Measurements from ENCODE around the gene MT1A.

Gene MT1A

DNA sequence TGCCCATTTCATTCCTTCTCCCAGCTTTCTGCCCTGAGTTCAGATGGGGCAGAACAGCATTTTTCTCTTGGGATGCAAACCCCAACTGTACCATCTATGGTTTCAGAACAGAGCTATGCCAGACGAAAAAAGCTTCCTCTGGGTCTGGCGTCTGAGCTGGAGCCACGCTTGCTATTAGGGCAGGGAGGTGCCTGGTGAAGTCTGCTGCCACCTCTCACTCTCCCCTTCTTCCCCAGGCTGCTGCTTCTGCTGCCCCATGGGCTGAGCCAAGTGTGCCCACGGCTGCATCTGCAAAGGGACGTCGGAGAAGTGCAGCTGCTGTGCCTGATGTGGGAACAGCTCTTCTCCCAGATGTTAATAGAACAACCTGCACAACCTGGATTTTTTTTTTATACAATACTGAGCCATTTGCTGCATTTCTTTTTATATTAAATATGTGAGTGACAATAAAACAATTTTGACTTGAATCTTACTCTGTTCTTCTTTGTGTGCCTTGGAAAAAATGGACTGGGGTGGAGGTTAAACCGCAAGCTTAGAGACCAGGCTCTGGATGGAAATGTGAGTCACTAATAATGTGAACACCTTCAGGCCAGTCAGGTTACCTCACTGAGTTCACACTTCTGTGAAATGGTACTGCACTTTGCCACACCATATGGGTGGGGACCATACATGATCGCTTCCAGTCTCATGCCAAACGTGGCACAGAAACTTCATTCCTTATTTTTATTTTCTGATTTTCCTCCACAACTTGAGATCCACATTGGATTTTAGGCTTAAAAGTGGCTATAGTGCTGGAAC, 1.7 kb upstream of the MT1A start:
- Histone ChIP-seq H3K27me3 (peaks cover 100% of the 10 kb centered on the region), H3K36me3 (no peaks in the 10 kb centered on the region), H4K20me1 (peaks cover 66% of the 10 kb centered on the region), H3K27ac (no peak overlapping the region), H3K9me3 (peaks cover 30% of the 10 kb centered on the region), H3K4me1 (no peaks in the 10 kb centered on the region), H3K4me3 (no peak overlapping the region), H3K9ac (no peak overlapping the region), H3K4me2 (no peak overlapping the region)
- TF ChIP-seq Cebpa-rat (IDR thresholded peaks at IDR 0.05), result no peak

DNA sequence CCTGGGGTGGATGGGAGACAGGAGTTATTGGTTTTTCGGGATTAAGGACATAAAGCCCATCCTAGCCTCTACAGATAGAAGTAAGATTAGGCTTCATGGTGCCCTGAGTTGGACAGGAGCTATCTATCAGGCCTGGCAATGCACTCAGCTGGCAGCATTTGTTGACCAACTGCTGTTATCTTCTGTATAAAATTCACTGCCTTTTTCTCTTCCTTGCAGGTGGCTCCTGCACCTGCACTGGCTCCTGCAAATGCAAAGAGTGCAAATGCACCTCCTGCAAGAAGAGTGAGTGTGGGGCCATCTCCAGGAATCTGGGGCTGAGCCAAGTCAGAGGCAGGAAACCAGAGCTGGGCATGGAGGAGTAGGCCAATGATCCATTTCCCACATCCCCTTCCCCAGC, 579 bp downstream of the MT1A start:
- Histone ChIP-seq H3K9ac (no peak overlapping the region), H3K4me1 (no peaks in the 10 kb centered on the region), H3K36me3 (no peaks in the 10 kb centered on the region), H4K20me1 (peaks cover 63% of the 10 kb centered on the region), H3K27me3 (peaks cover 100% of the 10 kb centered on the region), H3K27ac (no peak overlapping the region), H3K4me3 (no peak overlapping the region), H3K9me3 (peaks cover 30% of the 10 kb centered on the region), H3K4me2 (no peak overlapping the region)
- TF ChIP-seq Cebpa-rat (IDR thresholded peaks at IDR 0.05), result no peak

DNA sequence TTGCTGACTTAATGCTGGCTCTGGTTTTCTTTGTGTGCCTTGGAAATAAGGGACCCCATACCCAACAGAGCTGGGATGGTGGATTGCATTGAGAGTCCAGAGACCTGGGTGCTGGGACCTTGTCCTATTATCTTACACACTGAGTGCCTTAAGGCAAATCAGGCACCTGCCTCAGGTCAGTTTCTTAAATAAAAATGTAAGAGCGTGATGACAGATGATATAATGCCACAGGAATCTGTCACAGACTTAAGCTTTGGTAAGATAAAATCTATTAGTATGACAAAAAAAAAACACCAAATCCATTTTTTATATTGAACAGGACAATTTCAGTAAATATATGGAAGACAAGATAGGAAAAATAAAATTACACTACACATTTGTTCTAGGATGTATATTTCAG, 1.6 kb downstream of the MT1A start:
- H3K9me3 ChIP-seq, result peaks cover 24% of the 10 kb centered on the region
- H3K36me3 ChIP-seq, result no peaks in the 10 kb centered on the region
- H3K9ac ChIP-seq, result no peak overlapping the region
- no peaks in the 10 kb centered on the region for H3K4me1 ChIP-seq
- H3K4me3 ChIP-seq, result no peak overlapping the region
- H3K27me3 ChIP-seq, result peaks cover 100% of the 10 kb centered on the region
- peaks cover 60% of the 10 kb centered on the region for H4K20me1 ChIP-seq
- no peak for TF ChIP-seq Cebpa-rat (IDR thresholded peaks at IDR 0.05)
- no peak overlapping the region for H3K4me2 ChIP-seq
- H3K27ac ChIP-seq, result no peak overlapping the region

- Histone ChIP-seq H3K4me2 (no peak overlapping the region), H3K27me3 (peaks cover 100% of the 10 kb centered on the region), H4K20me1 (peaks cover 49% of the 10 kb centered on the region), H3K36me3 (no peaks in the 10 kb centered on the region), H3K9ac (no peak overlapping the region), H3K27ac (no peak overlapping the region), H3K4me3 (no peak overlapping the region), H3K4me1 (no peaks in the 10 kb centered on the region), H3K9me3 (peaks cover 15% of the 10 kb centered on the region)
- TF ChIP-seq Cebpa-rat (IDR thresholded peaks at IDR 0.05), result no peak
Observed at GRCh38 chr16:56641166-56641565, 2.7 kb downstream of the MT1A start.

DNA sequence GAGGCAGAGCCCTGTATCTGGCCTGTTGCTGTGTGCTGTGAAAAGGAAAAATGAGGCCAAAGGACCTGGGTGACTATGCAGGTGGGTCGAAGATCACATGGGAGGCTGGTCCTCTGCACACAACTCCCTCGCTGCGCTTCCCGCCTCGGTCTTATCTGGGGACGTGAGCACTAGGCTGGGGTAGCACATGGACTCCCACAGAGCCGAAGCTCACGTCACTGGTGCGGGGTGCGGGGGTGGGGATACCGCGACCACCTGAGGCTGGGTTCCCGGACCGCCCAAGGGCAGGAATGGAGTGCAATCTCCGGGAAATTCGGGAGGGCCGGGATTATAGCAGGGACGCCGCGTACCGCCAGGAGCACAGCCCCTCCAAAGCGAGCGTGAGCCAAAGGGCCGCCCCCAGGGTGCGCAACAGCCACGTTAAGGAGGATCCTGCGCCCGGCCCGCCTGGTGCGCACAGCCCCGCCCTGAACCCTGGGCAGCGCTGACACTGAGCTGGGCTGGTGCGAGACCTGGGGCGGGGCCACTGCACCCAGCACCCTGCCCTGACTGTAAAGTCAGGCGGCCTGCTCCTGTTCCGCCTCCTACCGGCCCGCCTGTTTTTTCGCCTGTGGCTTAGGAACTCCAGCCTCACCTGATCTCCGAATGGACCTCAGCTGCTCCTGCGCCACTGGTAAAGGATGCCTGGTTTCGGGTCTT, 4.8 kb downstream of the MT1A start:
- no peak for TF ChIP-seq Cebpa-rat (IDR thresholded peaks at IDR 0.05)
- Histone ChIP-seq H3K36me3 (no peaks in the 10 kb centered on the region), H3K4me3 (no peak overlapping the region), H3K27ac (no peak overlapping the region), H3K4me1 (no peaks in the 10 kb centered on the region), H4K20me1 (peaks cover 30% of the 10 kb centered on the region; the same call in 1 of the 2 replicates), H3K9me3 (peaks cover 5% of the 10 kb centered on the region), H3K27me3 (peaks cover 100% of the 10 kb centered on the region), H3K9ac (no peak overlapping the region), H3K4me2 (no peak overlapping the region)

GRCh38 chr16:56643833-56644232, 5.4 kb downstream of the MT1A start:
- peaks cover 100% of the 10 kb centered on the region for H3K27me3 ChIP-seq

GRCh38 chr16:56645311-56645710, 6.8 kb downstream of the MT1A start:
- no peak overlapping the region for H3K4me2 ChIP-seq
- no peak for TF ChIP-seq Cebpa-rat (IDR thresholded peaks at IDR 0.05)
- H3K36me3 ChIP-seq, result no peaks in the 10 kb centered on the region
- H3K9ac ChIP-seq, result no peak overlapping the region
- H3K4me3 ChIP-seq, result no peak overlapping the region
- H3K27ac ChIP-seq, result no peak overlapping the region
- H3K9me3 ChIP-seq, result no peaks in the 10 kb centered on the region
- peaks cover 95% of the 10 kb centered on the region for H3K27me3 ChIP-seq
- peaks cover 23% of the 10 kb centered on the region; the same call in 1 of the 2 replicates for H4K20me1 ChIP-seq
- H3K4me1 ChIP-seq, result no peaks in the 10 kb centered on the region

More at GRCh38 chr16:56643833-56644232, 5.4 kb downstream of the MT1A start:
- Histone ChIP-seq H3K4me1 (no peaks in the 10 kb centered on the region), H3K9me3 (no peaks in the 10 kb centered on the region), H3K27ac (no peak overlapping the region), H3K4me3 (no peak overlapping the region), H4K20me1 (peaks cover 23% of the 10 kb centered on the region; the same call in 1 of the 2 replicates), H3K4me2 (no peak overlapping the region), H3K36me3 (no peaks in the 10 kb centered on the region), H3K9ac (no peak overlapping the region)
- no peak for TF ChIP-seq Cebpa-rat (IDR thresholded peaks at IDR 0.05)

DNA sequence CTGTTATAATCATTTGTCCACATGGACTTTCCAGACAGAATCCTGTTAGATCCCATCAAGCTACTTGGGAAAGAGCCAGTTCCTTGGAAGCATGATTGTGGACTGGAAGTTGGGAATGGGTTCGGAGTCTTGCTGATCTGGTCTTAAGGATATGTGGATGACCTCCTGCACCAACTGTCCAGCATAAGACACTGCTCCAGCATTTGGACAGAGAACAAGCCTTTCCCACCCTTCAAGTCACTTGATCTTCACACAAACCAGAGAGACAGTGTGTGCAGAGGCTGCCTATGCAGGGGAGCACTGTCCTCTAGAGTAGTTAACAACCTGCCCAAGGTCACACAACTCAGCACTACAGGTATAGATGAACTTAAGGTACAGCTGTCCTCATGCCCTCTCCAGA, 7.4 kb downstream of the MT1A start:
- H3K4me2 ChIP-seq, result no peak overlapping the region
- no peak overlapping the region for H3K4me3 ChIP-seq
- TF ChIP-seq Cebpa-rat (IDR thresholded peaks at IDR 0.05), result no peak
- no peaks in the 10 kb centered on the region for H3K9me3 ChIP-seq
- H3K36me3 ChIP-seq, result no peaks in the 10 kb centered on the region
- H3K27ac ChIP-seq, result no peak overlapping the region
- H3K4me1 ChIP-seq, result no peaks in the 10 kb centered on the region
- peaks cover 23% of the 10 kb centered on the region; the same call in 1 of the 2 replicates for H4K20me1 ChIP-seq
- no peak overlapping the region for H3K9ac ChIP-seq
- peaks cover 89% of the 10 kb centered on the region for H3K27me3 ChIP-seq

DNA sequence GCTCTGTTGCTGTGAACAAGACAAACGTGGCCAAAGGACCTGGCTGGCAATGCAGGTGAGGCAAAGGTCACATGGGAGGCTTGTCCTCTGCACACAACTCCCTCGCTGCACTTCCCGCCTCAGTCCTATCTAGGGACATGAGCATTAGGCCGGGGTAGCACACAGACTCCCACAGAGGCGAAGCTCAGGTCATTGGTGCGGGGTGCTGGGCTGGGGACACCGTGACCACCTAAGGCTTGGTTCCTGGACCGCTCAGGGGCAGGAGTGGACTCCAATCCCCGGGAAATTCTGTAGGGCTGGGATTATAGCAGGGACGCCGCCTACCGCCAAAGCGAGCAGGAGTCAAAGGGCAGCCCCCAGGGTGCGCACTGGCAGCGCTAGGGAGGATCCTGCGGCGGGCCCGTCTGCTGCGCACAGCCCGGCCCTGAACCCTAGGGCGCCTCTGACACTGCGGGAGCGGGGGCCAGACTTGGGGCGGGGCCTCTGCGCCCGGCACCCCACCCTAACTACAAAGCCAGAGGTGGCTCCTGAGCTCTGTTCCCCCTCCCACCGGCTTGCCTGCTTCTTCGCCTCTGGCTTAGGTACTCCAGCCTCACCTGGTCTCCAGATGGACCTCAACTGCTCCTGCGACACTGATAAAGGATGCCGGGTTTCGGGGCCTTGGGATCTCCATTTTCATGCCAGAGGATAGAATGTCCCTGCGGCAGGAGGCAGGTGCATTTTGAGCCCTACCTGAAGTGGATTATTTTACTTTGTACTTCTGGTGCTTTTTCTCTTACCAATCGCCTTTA, 9.4 kb downstream of the MT1A start:
- no peak overlapping the region for H3K9ac ChIP-seq
- H3K4me3 ChIP-seq, result no peak overlapping the region
- no peak overlapping the region for H3K27ac ChIP-seq
- H4K20me1 ChIP-seq, result peaks cover 16% of the 10 kb centered on the region; the same call in 1 of the 2 replicates
- no peak overlapping the region for H3K4me2 ChIP-seq
- peaks cover 77% of the 10 kb centered on the region for H3K27me3 ChIP-seq
- no peak for TF ChIP-seq Cebpa-rat (IDR thresholded peaks at IDR 0.05)
- H3K4me1 ChIP-seq, result peaks cover 2% of the 10 kb centered on the region; the same call in 1 of the 2 replicates
- no peaks in the 10 kb centered on the region for H3K36me3 ChIP-seq
- H3K9me3 ChIP-seq, result no peaks in the 10 kb centered on the region

Data from BLaER1 (cell line).